ENCODE measurements around the gene ZBTB16.

Gene ZBTB16

DNA sequence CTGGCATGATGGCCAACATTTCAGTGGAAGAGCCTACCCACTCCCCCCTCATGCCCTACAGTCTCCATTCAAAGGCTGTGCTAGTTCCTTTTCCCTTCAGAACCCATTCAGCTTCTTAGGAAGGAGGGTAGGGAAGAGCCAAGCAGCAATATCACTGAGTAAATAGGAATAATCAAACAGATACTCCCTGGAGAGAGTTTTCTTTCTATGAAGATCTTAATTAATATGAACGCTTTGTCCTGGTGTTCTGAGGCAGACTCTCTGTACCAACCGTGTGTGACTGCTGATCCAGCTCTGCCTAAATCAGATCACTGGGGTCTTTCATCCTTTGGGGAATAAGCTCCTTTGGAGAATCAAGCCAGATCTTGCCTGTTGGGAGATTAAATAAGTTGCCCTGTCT lies 161.5 kb downstream of the ZBTB16 start:
- H3K27me3 ChIP-seq (ENCODE audit: insufficient read depth, poor library complexity, severe bottlenecking), result no peaks in the 10 kb centered on the region
- TF ChIP-seq, protein P1, sequence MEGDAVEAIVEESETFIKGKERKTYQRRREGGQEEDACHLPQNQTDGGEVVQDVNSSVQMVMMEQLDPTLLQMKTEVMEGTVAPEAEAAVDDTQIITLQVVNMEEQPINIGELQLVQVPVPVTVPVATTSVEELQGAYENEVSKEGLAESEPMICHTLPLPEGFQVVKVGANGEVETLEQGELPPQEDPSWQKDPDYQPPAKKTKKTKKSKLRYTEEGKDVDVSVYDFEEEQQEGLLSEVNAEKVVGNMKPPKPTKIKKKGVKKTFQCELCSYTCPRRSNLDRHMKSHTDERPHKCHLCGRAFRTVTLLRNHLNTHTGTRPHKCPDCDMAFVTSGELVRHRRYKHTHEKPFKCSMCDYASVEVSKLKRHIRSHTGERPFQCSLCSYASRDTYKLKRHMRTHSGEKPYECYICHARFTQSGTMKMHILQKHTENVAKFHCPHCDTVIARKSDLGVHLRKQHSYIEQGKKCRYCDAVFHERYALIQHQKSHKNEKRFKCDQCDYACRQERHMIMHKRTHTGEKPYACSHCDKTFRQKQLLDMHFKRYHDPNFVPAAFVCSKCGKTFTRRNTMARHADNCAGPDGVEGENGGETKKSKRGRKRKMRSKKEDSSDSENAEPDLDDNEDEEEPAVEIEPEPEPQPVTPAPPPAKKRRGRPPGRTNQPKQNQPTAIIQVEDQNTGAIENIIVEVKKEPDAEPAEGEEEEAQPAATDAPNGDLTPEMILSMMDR (IDR thresholded peaks at IDR 0.05; ENCODE audit: poor library complexity, severe bottlenecking), result no peak
- no peak overlapping the region for H3K4me3 ChIP-seq (ENCODE audit: severe bottlenecking)
- H3K36me3 ChIP-seq (ENCODE audit: low read depth), result no peaks in the 10 kb centered on the region
- H3K27ac ChIP-seq (ENCODE audit: poor library complexity, severe bottlenecking), result no peak overlapping the region
- no peak for DNase-seq (ENCODE audit: low spot score)
- no peaks in the 10 kb centered on the region for H3K9me3 ChIP-seq (ENCODE audit: severe bottlenecking)
- no peaks in the 10 kb centered on the region for H3K4me1 ChIP-seq (ENCODE audit: insufficient read depth, poor library complexity, severe bottlenecking)
- ATAC-seq (ENCODE audit: low read depth), result no peak

DNA sequence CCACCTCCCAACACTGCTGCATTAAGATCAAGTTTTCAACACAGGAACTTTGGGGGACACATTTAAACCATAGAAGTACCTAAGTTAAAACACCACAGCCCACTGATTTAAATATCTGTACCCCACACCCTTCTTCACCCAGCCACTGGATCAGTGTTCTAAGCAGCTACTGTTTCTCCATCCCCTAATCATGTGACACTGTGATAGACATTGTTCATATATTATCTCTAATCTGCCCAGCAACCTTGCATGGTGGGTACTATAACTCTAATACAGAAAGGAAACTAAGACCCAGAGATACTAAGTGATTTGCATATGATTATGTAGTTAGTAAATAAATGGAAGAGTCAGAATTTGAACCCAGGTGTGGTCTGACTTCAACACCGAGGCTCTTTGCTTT lies 166.2 kb downstream of the ZBTB16 start:
- Histone ChIP-seq H3K9me3 (ENCODE audit: severe bottlenecking) (no peaks in the 10 kb centered on the region), H3K27ac (ENCODE audit: poor library complexity, severe bottlenecking) (no peak overlapping the region), H3K4me3 (ENCODE audit: severe bottlenecking) (no peak overlapping the region), H3K36me3 (ENCODE audit: low read depth) (no peaks in the 10 kb centered on the region), H3K4me1 (ENCODE audit: insufficient read depth, poor library complexity, severe bottlenecking) (no peaks in the 10 kb centered on the region), H3K27me3 (ENCODE audit: insufficient read depth, poor library complexity, severe bottlenecking) (no peaks in the 10 kb centered on the region)
- TF ChIP-seq, protein P1 (IDR thresholded peaks at IDR 0.05; ENCODE audit: poor library complexity, severe bottlenecking), result no peak
- DNase-seq (ENCODE audit: low spot score) (no peak), ATAC-seq (ENCODE audit: low read depth) (no peak)

DNA sequence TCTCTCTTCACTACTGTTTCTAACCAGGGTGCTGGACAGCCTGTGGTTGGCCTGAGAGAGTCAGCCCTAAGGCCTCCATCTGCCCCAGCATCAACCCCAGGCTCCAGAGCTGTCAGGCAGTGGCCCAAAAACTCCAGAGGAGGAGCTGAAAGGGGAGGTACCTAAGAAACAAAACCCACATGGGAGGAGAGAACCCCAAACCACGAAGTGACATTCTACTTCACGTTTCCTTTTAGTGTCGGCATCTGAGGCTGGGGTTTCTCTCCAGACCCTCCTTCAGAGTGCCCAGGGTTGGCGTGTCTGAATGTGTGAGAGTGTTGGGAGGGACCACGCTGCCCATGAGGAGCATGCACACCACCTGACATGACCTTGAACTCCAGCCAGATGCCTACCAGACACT lies 166.8 kb downstream of the ZBTB16 start:
- TF ChIP-seq, protein P1 (IDR thresholded peaks at IDR 0.05; ENCODE audit: poor library complexity, severe bottlenecking), result no peak
- no peaks in the 10 kb centered on the region for H3K4me1 ChIP-seq (ENCODE audit: insufficient read depth, poor library complexity, severe bottlenecking)

DNA sequence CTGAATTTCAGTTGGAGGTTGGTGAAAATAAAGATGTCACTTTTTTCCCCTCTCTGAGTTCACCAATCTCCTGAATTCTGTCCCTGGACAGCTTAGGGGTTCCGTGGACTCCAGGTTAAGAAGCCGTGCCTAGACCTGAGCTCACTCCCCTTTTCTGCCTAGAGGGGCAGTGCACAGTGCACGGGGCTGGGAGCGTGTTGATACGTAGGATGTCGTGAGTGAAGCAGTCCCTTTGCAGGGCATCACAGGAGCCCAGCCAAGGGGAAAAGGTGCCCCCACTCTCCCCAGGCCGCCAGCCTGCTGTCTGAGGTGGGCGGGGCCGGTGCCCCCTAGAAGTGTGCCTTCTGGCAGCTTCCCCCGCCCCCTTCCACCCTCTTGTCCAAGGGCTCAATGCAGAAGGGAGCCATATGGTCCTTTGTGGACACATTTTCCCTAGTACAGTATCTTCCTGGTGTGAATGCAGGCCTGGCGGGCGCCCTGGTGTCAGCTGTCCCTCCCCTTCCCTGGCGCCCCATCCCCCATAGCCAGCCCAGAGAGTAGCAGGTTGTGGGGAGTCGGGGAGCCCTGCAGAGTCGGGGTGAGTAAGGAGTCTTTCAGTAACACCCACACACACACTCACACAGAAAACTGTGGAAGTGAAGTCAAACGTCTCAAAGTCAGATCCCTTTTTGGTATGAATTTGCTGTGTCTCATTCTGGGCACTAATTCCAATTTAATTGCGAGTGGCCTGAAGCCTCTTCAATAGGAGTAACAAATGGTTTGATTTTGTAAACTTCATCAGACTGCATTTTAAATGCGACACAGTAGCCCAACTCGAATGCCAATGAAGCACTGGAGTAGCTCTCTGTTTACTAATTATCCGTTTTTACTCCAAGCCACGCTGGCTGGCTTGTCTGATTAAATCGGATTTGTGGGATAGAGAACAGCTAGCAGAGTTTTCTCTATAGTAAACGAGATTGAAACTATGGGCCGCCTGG lies 169.2 kb downstream of the ZBTB16 start:
- Histone ChIP-seq H3K9me3 (ENCODE audit: severe bottlenecking) (no peaks in the 10 kb centered on the region), H3K36me3 (ENCODE audit: low read depth) (no peaks in the 10 kb centered on the region), H3K4me3 (ENCODE audit: severe bottlenecking) (no peak overlapping the region), H3K27me3 (ENCODE audit: insufficient read depth, poor library complexity, severe bottlenecking) (no peaks in the 10 kb centered on the region), H3K27ac (ENCODE audit: poor library complexity, severe bottlenecking) (no peak overlapping the region), H3K4me1 (ENCODE audit: insufficient read depth, poor library complexity, severe bottlenecking) (no peaks in the 10 kb centered on the region)
- ATAC-seq (ENCODE audit: low read depth) (no peak), DNase-seq (ENCODE audit: low spot score) (no peak)
- TF ChIP-seq, protein P1 (IDR thresholded peaks at IDR 0.05; ENCODE audit: poor library complexity, severe bottlenecking), result no peak

More for the DNA sequence above, 166.8 kb downstream of the ZBTB16 start:
- no peak overlapping the region for H3K4me3 ChIP-seq (ENCODE audit: severe bottlenecking)
- H3K36me3 ChIP-seq (ENCODE audit: low read depth), result no peaks in the 10 kb centered on the region
- H3K9me3 ChIP-seq (ENCODE audit: severe bottlenecking), result no peaks in the 10 kb centered on the region
- H3K27me3 ChIP-seq (ENCODE audit: insufficient read depth, poor library complexity, severe bottlenecking), result no peaks in the 10 kb centered on the region
- ATAC-seq (ENCODE audit: low read depth) (no peak; the same call in 2 of the 3 replicates), DNase-seq (ENCODE audit: low spot score) (no peak)
- H3K27ac ChIP-seq (ENCODE audit: poor library complexity, severe bottlenecking), result no peak overlapping the region
